K562 (cell line): ENCODE results near the gene COBLL1.

Experiments
- ADNP ChIP-seq: fragments of 200-800 bp; sonication (Bioruptor generic); IDR thresholded peaks from 2 replicates; pipeline ENCODE4 v1.6.1; 2016; ENCODE audit warnings: missing genetic modification characterization, missing compliant biosample characterization
- CBX8 ChIP-seq: fragments of 200-600 bp; sonication (generic); IDR thresholded peaks from 2 replicates; pipeline ENCODE4 v1.6.1; 2012; ENCODE audit warnings: borderline replicate concordance, mixed run types, low read depth, mild to moderate bottlenecking, moderate library complexity, mixed read lengths, low read length, control low read depth, inconsistent platforms; ENCODE audit not compliant: poor library complexity, severe bottlenecking; ENCODE audit errors: extremely low read depth
- CTCF ChIP-seq, 3 experiments: IDR thresholded peaks in 2 of 3; conservative IDR thresholded peaks in 1 of 3; 2 replicates each; pipeline ENCODE4 v1.5.1; 2011 to 2012; ENCODE audit warnings: low read length in 3 of 3, mild to moderate bottlenecking in 3 of 3, control low read depth in 2 of 3, improper control_type of control experiment in 1 of 3, inconsistent platforms in 1 of 3, low read depth in 1 of 3, mixed read lengths in 1 of 3, moderate library complexity in 1 of 3; ENCODE audit not compliant: insufficient read depth in 2 of 3
- EZH2 ChIP-seq: IDR thresholded peaks from 2 replicates; pipeline ENCODE4 v1.6.1; 2012; ENCODE audit warnings: low read depth, mild to moderate bottlenecking, inconsistent platforms, low read length, borderline replicate concordance
- HCFC1 ChIP-seq: IDR thresholded peaks from 2 replicates; pipeline ENCODE4 v1.6.1; 2012; ENCODE audit warnings: low read depth, low read length, improper control_type of control experiment
- KAT7 ChIP-seq: sonication (generic); formaldehyde crosslinking; IDR thresholded peaks from 2 replicates; pipeline ENCODE4 v1.8.0; 2022; ENCODE audit warnings: missing genetic modification reagents, mild to moderate bottlenecking, borderline replicate concordance
- MYC ChIP-seq, 2 experiments: fragments of 250-450 bp in 1 of 2; sonication (Bioruptor Pico) in 1 of 2; IDR thresholded peaks; 2 replicates each; pipeline versions ENCODE4 v1.5.1 to v1.6.1; 2012 to 2021; ENCODE audit warnings: low read depth in 2 of 2, borderline replicate concordance in 1 of 2, improper control_type of control experiment in 1 of 2, low read length in 1 of 2, mild to moderate bottlenecking in 1 of 2, moderate library complexity in 1 of 2
- POLR2A ChIP-seq: fragments of 450-650 bp; conservative IDR thresholded peaks from 2 replicates; pipeline ENCODE4 v1.6.1; 2016
- POLR2AphosphoS5 ChIP-seq: IDR thresholded peaks from 2 replicates; pipeline ENCODE4 v1.6.1; 2011; ENCODE audit warnings: mild to moderate bottlenecking, low read depth, low read length, moderate library complexity; ENCODE audit not compliant: control insufficient read depth, insufficient read depth
- RAD21 ChIP-seq, 2 experiments: fragments of 250-450 bp in 1 of 2; fragments of 450-650 bp in 1 of 2; sonication (Bioruptor Pico) in 1 of 2; formaldehyde crosslinking in 1 of 2; IDR thresholded peaks in 1 of 2; conservative IDR thresholded peaks in 1 of 2; 2 replicates each; pipeline versions ENCODE4 v1.4.0 to v1.8.0; 2020 to 2022; ENCODE audit warnings: mild to moderate bottlenecking in 2 of 2, moderate library complexity in 1 of 2
- RFX5 ChIP-seq: IDR thresholded peaks from 2 replicates; pipeline ENCODE4 v1.6.1; 2011; ENCODE audit warnings: low read depth, mild to moderate bottlenecking, improper control_type of control experiment, low read length
- SUPT5H ChIP-seq: fragments of 450-650 bp; IDR thresholded peaks from 2 replicates; pipeline ENCODE4 v1.6.1; 2016
- TFAP4 ChIP-seq: sonication (generic); formaldehyde crosslinking; IDR thresholded peaks from 2 replicates; pipeline ENCODE4 v1.8.0; 2022; ENCODE audit warnings: missing genetic modification reagents, mild to moderate bottlenecking, moderate library complexity, borderline replicate concordance

DNA sequence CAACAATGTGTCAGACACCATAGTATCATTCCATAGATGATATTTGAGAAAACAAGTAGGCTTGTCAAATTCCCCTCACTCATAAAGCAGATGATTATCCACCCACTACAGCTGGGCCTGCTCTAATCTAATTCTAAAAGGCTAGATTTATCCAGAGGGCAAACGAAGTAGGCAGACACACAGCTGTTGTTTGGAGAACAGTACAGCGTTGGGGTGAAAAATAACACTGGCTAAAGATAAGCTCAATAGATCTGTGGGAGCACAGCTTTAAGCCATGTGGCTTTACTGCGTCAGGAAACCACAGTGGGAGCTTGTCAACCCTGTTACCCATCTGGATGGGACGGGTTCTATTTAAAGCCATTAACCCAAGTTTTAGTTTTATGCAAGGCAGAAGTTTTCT, 48.9 kb upstream of the COBLL1 start:
- TF ChIP-seq SUPT5H (no peak), MYC (IDR thresholded peaks at IDR 0.05; ENCODE audit: low read depth, low read length) (no peak), MYC (CRISPR knock-in tag; IDR thresholded peaks at IDR 0.05; ENCODE audit: borderline replicate concordance, low read depth) (no peak), ADNP (tag) (no peak), TFAP4 (CRISPR knock-in tag) (no peak), EZH2 (no peak), POLR2A (no peak), CTCF (IDR thresholded peaks at IDR 0.05 in 2 of 3, conservative IDR thresholded peaks at IDR 0.05 in 1 of 3; ENCODE audit: insufficient read depth in 2 of 3, low read depth in 1 of 3, low read length in 3 of 3) (no peak), RAD21 (CRISPR knock-in tag; conservative IDR thresholded peaks at IDR 0.05 in 1 of 2, IDR thresholded peaks at IDR 0.05 in 1 of 2) (no peak), HCFC1 (no peak), RFX5 (no peak), CBX8 (no peak), KAT7 (no peak), POLR2AphosphoS5 (no peak)
